Hepatocyte (in vitro differentiated cells): Measurements from ENCODE around the gene GMIP.

Experiments
- CTCF ChIP-seq: fragments of 200-600 bp; sonication (generic); IDR thresholded peaks from 2 replicates; pipeline ENCODE4 v1.5.1; 2016; ENCODE audit warnings: antibody characterized with exemption, mild to moderate bottlenecking; ENCODE audit not compliant: poor library complexity
- EZH2 ChIP-seq: fragments of 200-600 bp; sonication (generic); IDR thresholded peaks from 2 replicates; pipeline ENCODE4 v1.6.1; 2016; ENCODE audit warnings: antibody characterized with exemption, mild to moderate bottlenecking, borderline replicate concordance

GRCh38 chr19:19651076-19651475 is 7.6 kb upstream of the GMIP start:
- TF ChIP-seq CTCF (no peak), EZH2 (no peak)
